Endodermal cell (in vitro differentiated cells): ENCODE results near the gene EEFSEC. TPM values are rescaled to one million over a fixed set of nuclear protein-coding genes. Genes with fewer than 3 reads are reported as not detected.

Experiments
- DNase-seq: peaks from one replicate; pipeline ENCODE4 v3.0.0-alpha.2; 2017
- H3K27ac ChIP-seq: 2 replicates; pipeline ENCODE4 v1.5.1; 2013; ENCODE audit warnings: mild to moderate bottlenecking, low read depth, low read length, moderate library complexity
- H3K27me3 ChIP-seq: 2 replicates; pipeline ENCODE4 v1.6.1; 2013; ENCODE audit warnings: mild to moderate bottlenecking, low read length, moderate library complexity; ENCODE audit not compliant: insufficient read depth, control insufficient read depth, poor library complexity, severe bottlenecking
- H3K36me3 ChIP-seq: 2 replicates; pipeline ENCODE4 v1.7.0; 2013; ENCODE audit warnings: mild to moderate bottlenecking, low read length, moderate library complexity; ENCODE audit not compliant: control insufficient read depth, insufficient read depth
- H3K4me1 ChIP-seq: one replicate; pipeline ENCODE4 v1.7.0; 2013; ENCODE audit warnings: low read length; ENCODE audit not compliant: control insufficient read depth, insufficient read depth
- H3K4me3 ChIP-seq: 2 replicates; pipeline ENCODE4 v1.5.1; 2013; ENCODE audit warnings: mild to moderate bottlenecking, low read length, moderate library complexity
- H3K9ac ChIP-seq: 2 replicates; pipeline ENCODE4 v1.6.1; 2013; ENCODE audit warnings: mild to moderate bottlenecking, low read length, moderate library complexity; ENCODE audit not compliant: poor library complexity, severe bottlenecking; ENCODE audit errors: extremely low read depth
- H3K9me3 ChIP-seq: 2 replicates; pipeline ENCODE4 v1.6.1; 2013; ENCODE audit warnings: mild to moderate bottlenecking, low read length, moderate library complexity; ENCODE audit not compliant: control insufficient read depth
- H3K27ac Mint-ChIP-seq: 2 replicates; pipeline ENCODE4 v1.8.0; 2020; ENCODE audit warnings: mixed read lengths
- H3K27me3 Mint-ChIP-seq: 2 replicates; pipeline ENCODE4 v1.8.0; 2021; ENCODE audit warnings: mild to moderate bottlenecking, mixed read lengths; ENCODE audit not compliant: insufficient read depth
- H3K36me3 Mint-ChIP-seq: 2 replicates; pipeline ENCODE4 v1.8.0; 2020; ENCODE audit warnings: low read depth, mixed read lengths
- H3K4me1 Mint-ChIP-seq: 2 replicates; pipeline ENCODE4 v1.8.0; 2020; ENCODE audit warnings: mixed read lengths
- H3K4me3 Mint-ChIP-seq: 2 replicates; pipeline ENCODE4 v1.8.0; 2020; ENCODE audit warnings: mild to moderate bottlenecking, moderate library complexity, mixed read lengths
- H3K9me3 Mint-ChIP-seq: 2 replicates; pipeline ENCODE4 v1.8.0; 2020; ENCODE audit warnings: mild to moderate bottlenecking, mixed read lengths
- WGBS, 2 experiments: methylation state at CpG; one replicate each; pipeline versions ENCODE4 v1.1.5 to v1.1.7; 2013; ENCODE audit warnings: missing lambda C conversion rate in 2 of 2, mixed read lengths in 1 of 2; ENCODE audit not compliant: insufficient coverage in 1 of 2, insufficient read length in 1 of 2; 5-methylcytosine and 5-hydroxymethylcytosine counted together
- total RNA-seq, 2 donors: library from RNA; stranded (reverse); fragmentation: NEBNext Ultra II Directional in 1 of 2; extraction: Animal tissue kit (Norgen Biotek cat#: 25700) in 1 of 2; gene quantifications; 2 replicates in 1 of 2; 3 replicates in 1 of 2; pipeline ENCODE4 v1.2.1, GENCODE V29; 2021
- TF ChIP-seq, protein P1 (sequence below): fragments of 200-600 bp; sonication (generic); conservative IDR thresholded peaks from 2 replicates; pipeline ENCODE4 v1.5.0; 2021; ENCODE audit warnings: antibody characterized with exemption, mild to moderate bottlenecking

EEFSEC gene
- total RNA-seq, 2 donors from 2014 or later, result 11.9 to 15.8 TPM

DNA sequence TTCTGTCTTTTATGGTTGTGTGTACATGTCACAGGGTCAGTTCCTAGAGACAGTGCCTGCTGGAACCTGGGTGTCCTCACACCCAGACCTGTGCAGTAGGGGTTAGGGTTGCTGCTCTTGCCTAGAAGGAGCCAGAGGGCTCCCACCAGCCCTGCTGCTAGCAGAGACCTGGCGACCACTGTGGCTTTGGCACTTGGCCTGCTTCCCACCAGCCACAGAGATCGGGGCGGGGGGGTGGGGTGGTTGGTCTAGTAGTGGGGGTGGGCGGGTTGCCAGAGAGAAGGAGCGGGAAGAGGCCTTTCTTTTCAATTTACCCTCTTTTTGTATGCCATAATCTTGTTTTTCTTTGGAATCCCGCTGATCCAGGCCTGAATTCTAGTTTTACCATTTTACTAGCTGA, 29.4 kb downstream of the EEFSEC start:
- H3K36me3 Mint-ChIP-seq, result peaks cover 4% of the 10 kb centered on the region
- Histone ChIP-seq H3K27ac (no peak overlapping the region), H3K9ac (no peak overlapping the region), H3K36me3 (no peaks in the 10 kb centered on the region), H3K4me3 (no peak overlapping the region), H3K4me1 (no peaks in the 10 kb centered on the region), H3K9me3 (peaks cover 6% of the 10 kb centered on the region), H3K27me3 (no peaks in the 10 kb centered on the region)
- no peaks in the 10 kb centered on the region for H3K27me3 Mint-ChIP-seq
- no peak overlapping the region for H3K4me3 Mint-ChIP-seq
- H3K9me3 Mint-ChIP-seq, result no peaks in the 10 kb centered on the region
- H3K4me1 Mint-ChIP-seq, result peaks cover 8% of the 10 kb centered on the region
- TF ChIP-seq, protein P1, sequence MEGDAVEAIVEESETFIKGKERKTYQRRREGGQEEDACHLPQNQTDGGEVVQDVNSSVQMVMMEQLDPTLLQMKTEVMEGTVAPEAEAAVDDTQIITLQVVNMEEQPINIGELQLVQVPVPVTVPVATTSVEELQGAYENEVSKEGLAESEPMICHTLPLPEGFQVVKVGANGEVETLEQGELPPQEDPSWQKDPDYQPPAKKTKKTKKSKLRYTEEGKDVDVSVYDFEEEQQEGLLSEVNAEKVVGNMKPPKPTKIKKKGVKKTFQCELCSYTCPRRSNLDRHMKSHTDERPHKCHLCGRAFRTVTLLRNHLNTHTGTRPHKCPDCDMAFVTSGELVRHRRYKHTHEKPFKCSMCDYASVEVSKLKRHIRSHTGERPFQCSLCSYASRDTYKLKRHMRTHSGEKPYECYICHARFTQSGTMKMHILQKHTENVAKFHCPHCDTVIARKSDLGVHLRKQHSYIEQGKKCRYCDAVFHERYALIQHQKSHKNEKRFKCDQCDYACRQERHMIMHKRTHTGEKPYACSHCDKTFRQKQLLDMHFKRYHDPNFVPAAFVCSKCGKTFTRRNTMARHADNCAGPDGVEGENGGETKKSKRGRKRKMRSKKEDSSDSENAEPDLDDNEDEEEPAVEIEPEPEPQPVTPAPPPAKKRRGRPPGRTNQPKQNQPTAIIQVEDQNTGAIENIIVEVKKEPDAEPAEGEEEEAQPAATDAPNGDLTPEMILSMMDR, result no peak
- no peak for DNase-seq
- 92 to 93% methylated on average over 1 to 4 of the region's 6 CpGs for WGBS, 2 experiments
- no peak overlapping the region for H3K27ac Mint-ChIP-seq

GRCh38 chr3:128185630-128186447, 32.6 kb downstream of the EEFSEC start:
- Histone ChIP-seq H3K4me1 (no peaks in the 10 kb centered on the region), H3K4me3 (no peak overlapping the region), H3K27me3 (no peaks in the 10 kb centered on the region), H3K9ac (no peak overlapping the region), H3K9me3 (peaks cover 6% of the 10 kb centered on the region), H3K27ac (no peak overlapping the region), H3K36me3 (no peaks in the 10 kb centered on the region)
- 87 to 94% methylated on average over 2 to 3 of the region's 3 CpGs for WGBS, 2 experiments
- no peak for DNase-seq
- Mint-ChIP-seq H3K9me3 (no peaks in the 10 kb centered on the region), H3K27me3 (no peaks in the 10 kb centered on the region), H3K36me3 (peaks cover 4% of the 10 kb centered on the region), H3K4me3 (no peak overlapping the region), H3K4me1 (no peaks in the 10 kb centered on the region), H3K27ac (no peak overlapping the region)
- TF ChIP-seq, protein P1, result no peak

DNA sequence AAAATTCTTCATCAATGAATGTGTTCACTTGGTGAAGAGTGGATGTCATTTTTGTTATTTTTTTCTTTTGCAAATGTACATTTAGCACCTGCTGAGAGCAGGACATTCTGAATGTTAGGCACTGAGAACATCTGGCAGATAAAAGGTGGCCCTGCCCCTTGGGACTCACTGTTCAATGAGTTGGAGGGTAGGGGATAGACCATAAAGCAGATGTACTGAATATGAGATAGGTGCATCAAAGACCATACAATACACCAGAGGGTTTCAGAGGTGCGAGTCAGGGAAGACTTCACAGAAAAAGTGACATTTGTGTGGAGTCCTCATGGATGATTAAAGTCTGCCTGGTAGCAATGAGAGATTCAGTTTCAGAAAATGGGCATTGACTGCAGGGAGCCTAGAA, 34.2 kb downstream of the EEFSEC start:
- no peak overlapping the region for H3K4me3 Mint-ChIP-seq
- Histone ChIP-seq H3K27ac (no peak overlapping the region), H3K27me3 (no peaks in the 10 kb centered on the region), H3K36me3 (no peaks in the 10 kb centered on the region), H3K4me1 (no peaks in the 10 kb centered on the region), H3K9me3 (peaks cover 6% of the 10 kb centered on the region), H3K9ac (no peak overlapping the region), H3K4me3 (no peak overlapping the region)
- no peaks in the 10 kb centered on the region for H3K27me3 Mint-ChIP-seq
- peaks cover 4% of the 10 kb centered on the region for H3K36me3 Mint-ChIP-seq
- H3K27ac Mint-ChIP-seq, result no peak overlapping the region
- no peaks in the 10 kb centered on the region for H3K4me1 Mint-ChIP-seq
- TF ChIP-seq, protein P1, result no peak
- WGBS, 2 experiments, result 97 to 100% methylated on average over 1 of the region's 1 CpG
- H3K9me3 Mint-ChIP-seq, result no peaks in the 10 kb centered on the region
- DNase-seq, result no peak
